Cardiac muscle cell (in vitro differentiated cells and primary cell): ENCODE results near the gene STEAP3. TPM values are rescaled to one million over a fixed set of nuclear protein-coding genes. Genes with fewer than 3 reads are reported as not detected.

ENCODE experiments used
- DNase-seq, 2 donors: peaks; one replicate each; pipeline versions ENCODE4 v3.0.0 to v3.0.0-alpha.2; 2010 to 2017; ENCODE audit warnings: low read depth in 1 of 2, low spot score in 1 of 2
- H3K27ac ChIP-seq: fragments of 200-600 bp; sonication (generic); 2 replicates; pipeline ENCODE4 v1.5.1; 2016
- H3K27me3 ChIP-seq: fragments of 200-600 bp; sonication (generic); 2 replicates; pipeline ENCODE4 v1.6.0; 2016; ENCODE audit warnings: control low read depth
- H3K36me3 ChIP-seq: fragments of 200-600 bp; sonication (generic); 2 replicates; pipeline ENCODE4 v1.5.1; 2016; ENCODE audit warnings: control low read depth
- H3K4me1 ChIP-seq: fragments of 200-600 bp; sonication (generic); 2 replicates; pipeline ENCODE4 v1.8.1; 2017; ENCODE audit warnings: low read depth, mild to moderate bottlenecking, mixed run types
- H3K4me3 ChIP-seq: fragments of 200-600 bp; sonication (generic); 2 replicates; pipeline ENCODE4 v1.5.1; 2016; ENCODE audit warnings: mild to moderate bottlenecking
- H3K9me3 ChIP-seq: fragments of 200-600 bp; sonication (generic); 2 replicates; pipeline ENCODE4 v1.5.1; 2017; ENCODE audit warnings: low read depth, mild to moderate bottlenecking, control low read depth
- CTCF ChIP-seq: IDR thresholded peaks from 2 replicates; pipeline ENCODE4 v1.5.1; 2012; ENCODE audit warnings: low read depth, mild to moderate bottlenecking, low read length
- polyA plus RNA-seq: library from polyadenylated mRNA; unstranded; fragments of >200 nt; fragmentation: Nextera tagmentation; extraction: Ambion mirVana; gene quantifications from 2 replicates; pipeline ENCODE4 v1.2.1, GENCODE V29; 2016
- total RNA-seq: library from RNA; depleted of rRNA; stranded (reverse); fragments of >200 nt; gene quantifications from 2 replicates; pipeline ENCODE4 v1.2.3, GENCODE V29; 2016

Gene STEAP3
- total and polyA plus RNA-seq, 2 experiments from 2014 or later, result 3.8 to 4.5 TPM

- H3K36me3 ChIP-seq, result no peaks in the 10 kb centered on the region
- no peak for TF ChIP-seq CTCF
- DNase-seq, result no peak
- H3K9me3 ChIP-seq, result no peaks in the 10 kb centered on the region
- H3K4me3 ChIP-seq, result no peak overlapping the region
- no peaks in the 10 kb centered on the region for H3K4me1 ChIP-seq
- H3K27me3 ChIP-seq, result no peaks in the 10 kb centered on the region
- H3K27ac ChIP-seq, result no peak overlapping the region
Measured at GRCh38 chr2:119278946-119279345, 55.3 kb downstream of the STEAP3 start.

- Histone ChIP-seq H3K27me3 (no peaks in the 10 kb centered on the region), H3K4me3 (no peak overlapping the region), H3K36me3 (no peaks in the 10 kb centered on the region), H3K9me3 (no peaks in the 10 kb centered on the region), H3K4me1 (no peaks in the 10 kb centered on the region), H3K27ac (no peak overlapping the region)
- no peak for DNase-seq
- TF ChIP-seq CTCF, result no peak
Measured at GRCh38 chr2:119279666-119280065, 56.0 kb downstream of the STEAP3 start.

GRCh38 chr2:119280680-119281079 lies 57.0 kb downstream of the STEAP3 start:
- no peak for DNase-seq

GRCh38 chr2:119282146-119282995 lies 58.7 kb downstream of the STEAP3 start:
- Histone ChIP-seq H3K27me3 (no peaks in the 10 kb centered on the region), H3K36me3 (no peaks in the 10 kb centered on the region), H3K27ac (no peak overlapping the region), H3K9me3 (no peaks in the 10 kb centered on the region), H3K4me1 (no peaks in the 10 kb centered on the region), H3K4me3 (no peak overlapping the region)
- TF ChIP-seq CTCF, result no peak
- no peak for DNase-seq

More at GRCh38 chr2:119280680-119281079, 57.0 kb downstream of the STEAP3 start:
- Histone ChIP-seq H3K27me3 (no peaks in the 10 kb centered on the region), H3K9me3 (no peaks in the 10 kb centered on the region), H3K4me1 (no peaks in the 10 kb centered on the region), H3K36me3 (no peaks in the 10 kb centered on the region), H3K27ac (no peak overlapping the region), H3K4me3 (no peak overlapping the region)
- no peak for TF ChIP-seq CTCF

GRCh38 chr2:119282996-119283511 lies 59.4 kb downstream of the STEAP3 start:
- Histone ChIP-seq H3K27me3 (no peaks in the 10 kb centered on the region), H3K36me3 (no peaks in the 10 kb centered on the region), H3K27ac (no peak overlapping the region), H3K4me3 (no peak overlapping the region), H3K4me1 (no peaks in the 10 kb centered on the region), H3K9me3 (no peaks in the 10 kb centered on the region)
- no peak for TF ChIP-seq CTCF
- no peak for DNase-seq
